DMS79 treated with DMSO at 0.1 percent for 48 hours (cell line): ENCODE measurements around the gene PPM1A.

ENCODE experiments used
- DNase-seq: peaks from one replicate; lab custom pipeline; 2025; lab: John Stamatoyannopoulos, UW

The PPM1A gene

DNA sequence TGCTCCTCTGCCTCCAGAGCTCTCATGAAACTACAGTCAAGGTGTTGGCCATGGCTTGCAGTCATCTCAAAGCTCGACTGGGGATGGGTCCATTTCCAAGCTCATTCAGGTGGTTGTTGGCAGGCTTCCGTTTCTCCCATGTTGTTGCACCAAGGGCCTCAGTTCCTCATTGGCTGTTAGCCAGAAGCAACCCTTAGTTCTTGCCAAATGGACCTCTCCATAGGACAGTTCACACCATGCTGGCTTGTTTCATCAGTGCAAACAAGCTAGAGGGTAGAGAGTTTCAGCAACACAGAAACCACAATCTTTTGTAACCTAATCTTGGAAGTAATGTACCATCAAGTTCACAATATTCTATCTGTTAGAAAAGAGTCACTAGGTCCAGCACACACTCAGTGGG is 22.7 kb upstream of the PPM1A start:
- DNase-seq = no peak

DNA sequence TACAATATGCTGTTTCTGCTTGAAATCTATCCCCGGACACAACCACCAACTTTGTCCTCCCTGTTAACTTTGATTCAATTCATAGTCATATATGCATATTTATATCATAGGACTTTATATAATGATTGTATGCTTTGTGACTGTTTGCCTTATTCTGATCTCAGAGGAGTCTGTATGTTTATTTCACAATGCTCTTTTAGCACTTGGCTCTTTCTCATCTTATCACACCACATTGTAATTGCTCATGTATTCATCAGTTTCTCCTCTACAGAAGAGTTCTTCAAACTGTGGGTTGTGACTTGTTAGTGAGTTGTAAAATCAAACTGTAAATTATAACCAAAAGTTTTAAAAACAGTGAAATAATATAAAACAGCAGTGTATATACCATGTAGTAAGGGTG is 21.7 kb upstream of the PPM1A start:
- DNase-seq = no peak

DNA sequence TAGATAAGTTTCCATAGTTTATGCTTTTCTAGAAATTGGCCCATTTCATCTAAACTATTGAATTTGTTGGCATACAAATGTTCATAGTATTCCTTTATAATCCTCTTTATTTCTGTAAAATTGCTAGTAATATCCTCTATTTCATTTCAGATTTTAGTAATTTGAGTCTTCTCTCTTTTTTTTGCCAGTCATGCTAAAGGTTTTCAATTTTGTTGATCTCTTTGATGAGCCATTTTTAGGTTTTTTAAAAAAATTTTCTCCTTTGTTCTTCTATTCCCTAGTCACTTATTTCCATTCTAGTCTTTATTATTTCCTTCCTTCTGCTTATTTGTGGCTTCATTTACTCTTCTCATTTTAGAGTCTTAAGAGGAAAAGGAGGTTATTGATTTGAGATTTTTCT is 19.4 kb upstream of the PPM1A start:
- DNase-seq = no peak

DNA sequence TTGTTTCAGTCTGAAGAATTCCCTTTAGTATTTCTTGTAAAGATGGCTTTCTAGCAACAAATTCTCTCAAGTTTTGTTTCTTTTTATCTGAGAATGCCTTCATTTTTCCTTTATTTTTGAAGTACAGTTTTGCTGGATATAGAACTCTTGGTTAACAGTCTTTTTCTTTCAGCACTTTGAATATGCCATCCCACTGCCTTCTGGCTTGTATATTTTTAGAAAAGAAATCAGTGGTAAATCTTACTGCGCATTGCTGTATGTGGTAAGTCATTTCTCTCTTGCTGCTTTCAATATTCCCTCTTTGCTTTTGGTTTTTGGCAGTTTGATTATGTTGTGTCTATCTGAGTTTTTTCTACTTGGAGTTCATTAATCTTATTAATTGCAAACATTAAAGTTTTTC is 16.8 kb upstream of the PPM1A start:
- no peak for DNase-seq

DNA sequence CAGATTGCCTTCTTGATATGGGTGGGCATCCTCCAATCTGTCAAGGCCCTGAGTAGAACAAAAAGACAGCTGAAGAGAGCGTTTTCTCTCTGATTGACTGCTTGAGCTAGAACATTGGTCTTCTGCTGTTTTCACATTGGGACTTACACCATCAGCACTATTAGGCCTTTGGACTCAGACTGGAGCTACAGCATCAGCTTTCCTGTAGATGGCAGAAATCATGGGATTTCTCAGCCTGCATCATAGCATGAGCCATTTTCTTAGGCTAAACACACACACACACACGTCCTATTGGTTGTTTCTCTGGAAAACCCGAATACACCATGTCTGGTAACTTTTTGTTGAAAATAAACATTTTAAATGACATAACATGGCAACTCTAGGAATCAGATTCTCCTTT is 15.8 kb upstream of the PPM1A start:
- no peak for DNase-seq

DNA sequence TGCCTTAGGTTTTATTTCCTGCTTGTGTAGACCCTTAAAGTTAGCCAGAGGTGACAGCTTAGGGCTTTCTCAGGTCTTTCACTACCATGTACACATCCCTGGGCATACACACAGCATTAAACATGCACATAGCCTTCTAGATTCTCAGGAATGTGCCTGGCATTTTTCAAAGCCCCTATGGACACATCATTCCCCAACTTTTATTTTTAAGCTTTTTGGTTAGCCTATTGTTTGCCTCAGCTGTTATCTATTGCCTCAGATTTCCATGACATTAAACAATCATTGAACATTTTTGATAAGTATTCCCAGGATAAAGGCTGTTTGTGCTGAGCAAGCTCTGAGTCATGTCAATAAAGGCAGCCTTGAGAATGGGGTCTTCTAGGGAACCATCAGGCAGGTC is 15.1 kb upstream of the PPM1A start:
- DNase-seq = no peak

DNA sequence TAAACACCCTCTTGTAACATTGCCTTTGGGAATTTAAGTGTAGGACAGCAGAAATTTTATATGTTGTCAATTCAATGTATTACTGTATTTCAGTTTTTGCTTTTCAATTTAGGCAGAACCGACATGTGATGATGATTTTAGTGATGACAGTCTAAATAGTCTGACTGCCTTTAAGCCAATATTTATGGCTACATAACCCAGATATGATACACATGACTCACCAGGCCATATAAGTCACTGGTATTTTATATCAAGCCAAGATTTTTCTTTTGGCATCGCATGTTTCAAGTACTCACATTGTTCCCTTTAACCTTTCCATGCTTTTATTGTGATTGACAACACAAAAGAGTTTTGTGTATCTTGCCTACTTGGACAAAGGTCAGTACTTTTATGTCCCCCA is 13.6 kb upstream of the PPM1A start:
- no peak for DNase-seq

DNA sequence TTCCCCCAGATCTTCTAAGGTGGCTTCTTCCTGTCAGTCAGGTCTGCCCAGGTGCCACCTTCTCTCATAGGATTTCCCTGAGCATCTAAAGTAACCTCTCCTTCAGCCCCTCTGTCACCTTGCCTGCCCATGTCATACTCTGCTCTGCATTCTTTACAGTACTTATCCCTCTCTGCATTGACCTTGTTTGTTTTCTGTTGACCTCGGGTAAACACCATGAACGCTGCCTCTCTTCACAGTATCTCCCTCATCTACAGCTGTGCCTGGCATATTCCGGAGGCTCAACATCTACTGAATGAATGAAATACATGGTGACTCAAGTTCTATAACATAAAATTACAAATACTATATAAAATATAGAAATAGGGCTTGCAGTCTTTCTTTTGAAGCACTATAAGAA is 10.1 kb upstream of the PPM1A start:
- no peak for DNase-seq

DNA sequence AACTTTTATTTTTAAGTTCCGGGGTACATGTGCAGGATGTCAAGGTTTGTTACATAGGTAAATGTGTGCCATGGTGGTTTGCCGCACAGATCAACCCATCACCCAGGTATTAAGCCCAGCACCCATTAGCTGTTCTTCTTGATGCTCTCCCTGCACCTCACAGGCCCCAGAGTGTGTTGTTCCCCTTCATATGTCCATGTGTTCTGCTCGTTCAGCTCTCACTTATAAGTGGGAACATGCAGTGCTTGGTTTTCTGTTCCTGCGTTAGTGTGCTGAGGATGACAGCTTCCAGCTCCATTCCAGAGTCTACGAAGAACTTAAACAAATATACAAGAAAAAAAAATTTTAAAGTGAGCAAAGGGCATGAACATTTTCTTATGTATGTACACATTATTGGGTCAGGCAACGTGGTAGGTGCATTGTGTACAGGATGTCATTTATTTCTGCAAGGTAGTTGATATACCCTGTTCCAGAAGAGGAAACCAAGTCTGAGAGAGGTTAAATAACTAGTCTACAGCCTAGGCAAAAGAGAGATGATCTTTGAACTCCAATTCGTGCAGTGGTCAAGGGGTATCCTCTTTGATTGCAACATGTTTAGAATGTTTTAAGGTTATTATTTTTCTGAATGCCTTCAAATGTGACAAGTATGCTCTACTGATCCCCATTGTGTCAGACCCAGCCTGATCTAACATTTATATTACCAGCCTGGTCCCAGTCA is 8.7 kb upstream of the PPM1A start:
- DNase-seq = no peak

DNA sequence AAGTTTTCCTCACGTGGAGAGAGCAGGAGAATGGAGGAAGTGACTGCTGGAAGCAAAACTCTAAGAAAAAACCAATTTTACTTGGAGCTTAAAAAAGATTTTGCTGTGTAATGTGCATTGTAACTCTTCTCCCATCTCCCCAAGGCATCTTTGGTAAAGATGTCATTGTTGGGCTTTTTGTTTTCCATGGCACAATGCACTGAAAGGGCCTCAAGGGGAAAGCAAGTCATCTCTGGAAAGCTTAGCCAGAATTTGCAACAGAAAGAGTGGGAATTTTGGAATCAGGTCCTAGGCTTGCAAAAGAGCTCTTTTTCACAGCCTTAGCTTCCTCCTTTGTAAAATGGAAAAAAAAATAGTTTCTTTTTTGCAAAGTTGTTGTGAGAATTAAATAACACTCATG is 7.9 kb upstream of the PPM1A start:
- DNase-seq = no peak

DNA sequence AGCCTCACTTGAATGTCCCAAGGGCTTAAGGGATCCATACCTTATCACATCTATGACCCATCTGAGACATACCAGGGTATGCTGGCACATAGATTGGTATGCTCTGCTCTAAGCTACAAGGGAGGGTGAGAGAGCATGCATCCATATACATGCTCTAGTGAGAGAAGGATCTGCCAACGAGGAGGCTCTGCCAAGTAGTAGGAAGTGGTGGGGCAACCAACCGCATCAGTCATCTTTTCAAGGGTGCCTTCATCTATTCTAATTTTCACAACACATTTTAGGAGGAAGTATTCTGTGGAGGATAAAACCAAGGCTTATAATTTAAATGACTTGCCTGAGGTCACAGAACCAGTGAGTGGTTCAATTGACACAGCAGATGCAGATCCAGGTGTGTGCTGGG is 6.6 kb upstream of the PPM1A start:
- DNase-seq = peak; percentile 18

DNA sequence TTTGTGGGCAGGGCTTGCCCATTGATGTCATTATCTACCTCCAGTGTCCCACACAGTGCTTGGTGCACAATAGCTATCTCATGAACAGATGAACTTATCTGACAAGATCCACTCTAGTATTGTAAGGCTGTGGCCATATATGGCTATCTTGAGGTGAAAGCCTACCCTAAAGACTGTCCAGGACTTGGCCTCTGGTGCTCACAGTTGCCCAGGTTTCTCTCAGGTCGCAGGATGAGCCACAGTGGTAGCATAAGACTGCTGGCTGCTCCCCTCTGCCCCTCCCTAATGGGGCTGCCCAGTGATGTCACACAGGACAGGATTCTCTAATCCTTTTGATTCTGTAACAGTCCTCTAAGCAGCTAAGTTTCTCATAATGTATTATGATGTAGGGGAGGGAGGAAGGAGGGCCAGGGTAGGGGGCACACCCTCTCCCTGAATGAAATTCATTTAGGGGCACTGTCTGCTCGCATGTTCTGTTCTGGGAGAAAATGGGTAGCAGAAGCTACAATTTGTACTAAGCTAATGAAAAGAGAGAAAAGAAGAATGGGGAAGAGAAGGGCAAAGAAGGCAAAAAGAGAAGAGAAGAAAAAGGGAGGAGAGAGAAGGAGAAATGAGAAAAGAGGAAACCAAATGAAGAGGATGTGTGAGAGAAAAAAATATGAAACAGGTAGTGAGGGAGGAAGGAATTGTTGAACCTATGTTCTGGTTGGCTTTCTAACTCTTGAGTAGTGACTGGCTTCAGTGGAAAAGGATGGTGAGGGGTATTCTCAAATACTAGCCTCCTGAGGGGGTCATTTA is 3.4 kb upstream of the PPM1A start:
- DNase-seq = no peak

DNA sequence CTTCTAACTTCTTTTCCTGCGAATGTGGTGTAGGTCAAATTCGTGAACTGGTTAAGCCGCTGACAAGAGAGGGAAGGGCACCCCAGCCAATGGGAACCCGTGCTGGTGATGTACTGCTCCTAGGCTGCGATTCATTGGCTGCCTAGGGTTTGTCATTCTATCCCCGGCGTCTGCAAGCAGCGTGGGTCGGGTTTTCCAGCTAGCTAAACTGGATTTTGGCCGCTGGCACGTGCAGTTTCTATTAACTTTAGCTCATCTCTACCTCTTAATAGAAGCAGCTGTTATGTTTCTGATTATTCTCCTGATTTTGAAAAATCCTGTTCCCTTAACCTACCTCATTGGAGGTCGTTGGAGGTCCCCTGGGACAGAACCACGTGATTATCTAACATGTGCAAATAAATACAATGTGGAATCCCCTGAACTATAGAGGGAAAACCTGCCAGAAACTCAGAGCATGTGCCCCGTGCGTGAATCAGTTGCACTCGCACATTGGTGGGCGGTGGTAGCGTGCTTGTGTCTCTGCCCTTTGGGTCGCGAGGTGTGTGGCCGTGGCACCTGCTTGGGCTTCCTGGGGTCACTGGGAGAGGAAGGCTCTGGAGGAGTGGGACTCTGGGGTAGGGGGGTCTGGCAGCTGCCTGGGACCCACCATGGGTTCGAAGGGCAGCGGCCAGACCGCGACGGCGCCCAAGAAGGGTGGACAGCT is 876 bp upstream of the PPM1A start:
- peak; percentile 99 for DNase-seq

DNA sequence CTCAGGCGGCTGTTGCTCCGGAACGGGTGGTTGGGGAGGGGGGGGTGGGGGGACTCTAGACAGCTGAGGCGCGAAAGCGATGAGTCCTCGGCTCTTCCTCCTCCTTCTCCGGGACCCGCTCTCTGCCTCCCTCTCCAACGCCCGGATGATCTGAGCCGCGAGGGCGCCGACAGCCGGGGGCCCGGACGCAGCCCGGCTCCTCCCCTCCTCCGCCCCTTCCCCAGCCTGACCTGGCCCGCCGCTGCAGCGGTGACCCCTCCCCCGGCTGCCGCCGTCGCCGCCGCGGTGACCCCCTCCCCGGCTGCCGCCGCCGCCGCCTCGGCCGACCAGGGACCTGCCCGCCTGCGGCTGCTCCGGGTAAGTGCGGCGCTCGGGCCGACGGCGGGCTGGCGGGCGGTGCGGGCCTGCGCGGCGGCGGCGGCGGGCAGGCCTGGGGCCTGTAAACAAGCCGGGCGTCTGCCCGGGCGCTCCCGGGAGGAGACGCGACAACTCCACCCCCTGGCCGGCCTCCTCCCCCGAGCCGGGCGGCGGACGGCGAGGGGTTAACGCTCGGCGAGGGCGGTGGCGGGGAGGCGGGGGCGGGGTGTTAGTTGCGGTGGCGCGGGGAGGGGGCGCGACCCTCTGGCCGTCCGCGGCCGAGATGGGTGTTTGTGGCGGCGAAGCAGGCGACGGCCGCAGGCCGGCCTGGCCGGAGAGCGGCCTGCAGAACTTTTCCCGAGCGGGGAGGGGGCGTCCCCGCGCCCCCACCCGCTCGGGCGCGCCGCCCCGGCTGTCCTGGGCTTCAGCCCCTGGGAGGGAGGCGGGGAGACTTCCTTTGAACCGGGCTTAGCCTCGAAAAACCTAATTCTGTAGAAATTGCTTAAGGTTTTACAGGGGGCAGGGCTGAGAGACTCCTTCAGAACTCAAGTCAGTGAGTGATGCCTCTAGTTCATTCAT is 568 bp downstream of the PPM1A start:
- peak; percentile 90 for DNase-seq

DNA sequence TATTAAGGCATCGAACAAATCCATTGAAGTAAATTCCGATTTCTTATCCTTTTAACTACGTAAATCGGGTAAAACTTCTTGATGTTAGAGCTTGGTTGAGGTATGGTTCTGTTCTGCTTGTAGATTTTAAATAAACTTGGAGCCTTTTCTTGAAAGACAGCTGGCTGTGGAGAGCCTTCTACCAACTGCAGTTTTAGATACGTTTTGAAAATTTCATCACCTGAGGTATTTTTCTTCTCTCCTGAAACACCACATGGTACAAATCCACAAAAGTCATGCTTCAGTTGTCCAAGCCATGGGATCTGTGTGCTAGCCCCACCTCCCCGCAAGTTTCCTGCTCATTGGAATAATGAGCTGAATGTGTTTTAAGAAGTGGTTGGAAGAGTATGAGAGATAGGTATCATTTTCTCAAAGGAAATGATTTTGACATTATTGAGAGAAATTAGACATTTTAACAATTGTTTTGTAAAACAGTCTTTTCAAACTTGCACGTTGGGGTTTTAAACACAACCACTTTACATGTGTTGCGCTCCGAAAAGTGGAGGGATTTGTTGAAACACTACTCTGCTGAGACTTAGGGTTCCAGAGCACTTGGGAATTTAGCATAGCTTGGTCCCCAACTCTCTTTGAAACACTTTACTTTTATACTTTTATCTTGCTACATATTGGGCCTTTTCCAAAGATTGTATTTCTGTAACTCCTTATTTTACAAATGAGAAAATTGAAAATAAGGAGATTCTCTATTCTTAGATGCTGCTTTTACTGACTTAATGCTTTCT is 1.4 kb downstream of the PPM1A start:
- DNase-seq = peak; percentile 62

DNA sequence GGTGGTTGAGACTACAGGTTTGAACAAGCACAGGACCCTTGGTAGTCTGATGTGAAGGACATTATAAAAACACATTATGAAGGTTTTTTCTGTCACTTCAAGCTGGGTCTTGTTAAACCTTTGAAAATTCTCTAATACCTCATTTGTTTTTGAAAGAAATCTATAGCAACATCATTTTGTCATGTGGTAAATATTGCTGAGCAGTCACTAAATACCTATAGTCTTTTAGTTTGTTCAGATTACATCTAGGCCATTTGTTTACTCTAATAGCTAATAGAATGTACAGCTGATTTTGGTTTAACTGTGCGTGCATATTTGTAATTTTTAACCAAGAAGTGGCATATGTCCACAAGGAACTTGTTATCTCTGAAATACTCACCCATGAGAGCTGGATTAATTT is 2.9 kb downstream of the PPM1A start:
- DNase-seq = no peak

DNA sequence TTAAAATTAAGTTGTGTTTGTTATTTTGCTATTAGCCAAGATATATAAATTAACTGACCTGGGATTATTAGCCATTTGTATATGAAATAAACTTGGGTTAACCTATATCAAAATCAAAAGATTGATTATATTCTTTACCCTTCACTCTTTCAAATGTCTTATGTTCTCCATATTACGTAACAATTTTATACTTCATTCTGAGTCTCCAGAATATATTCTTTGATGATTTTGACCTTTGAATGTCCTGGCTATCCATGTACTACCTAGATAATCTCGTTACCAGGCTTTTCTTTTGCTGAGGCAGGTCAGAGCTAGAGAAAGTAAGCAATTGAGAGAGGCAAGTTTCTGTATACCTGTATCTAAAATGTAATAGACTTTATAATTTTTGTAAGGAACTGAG is 3.6 kb downstream of the PPM1A start:
- DNase-seq = no peak

DNA sequence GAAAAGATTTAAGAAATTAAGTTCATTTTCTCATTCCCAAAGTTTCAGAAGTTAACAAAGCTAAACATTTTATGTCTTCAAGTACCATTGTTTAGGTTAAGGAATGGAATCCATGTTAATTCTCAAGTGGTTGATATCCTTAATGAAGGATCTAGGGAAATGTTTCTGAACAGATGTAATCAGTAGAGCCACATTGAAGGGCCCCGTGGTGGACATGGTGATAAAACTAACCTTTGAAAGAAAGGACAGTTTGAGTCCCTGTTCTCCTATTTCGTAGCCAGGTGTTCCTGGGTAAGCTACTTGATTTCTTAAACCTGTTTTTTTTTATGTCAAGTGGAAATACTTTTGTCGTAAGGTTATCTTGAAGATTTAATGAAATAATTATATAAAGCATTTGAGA is 4.6 kb downstream of the PPM1A start:
- DNase-seq = peak; percentile 49

DNA sequence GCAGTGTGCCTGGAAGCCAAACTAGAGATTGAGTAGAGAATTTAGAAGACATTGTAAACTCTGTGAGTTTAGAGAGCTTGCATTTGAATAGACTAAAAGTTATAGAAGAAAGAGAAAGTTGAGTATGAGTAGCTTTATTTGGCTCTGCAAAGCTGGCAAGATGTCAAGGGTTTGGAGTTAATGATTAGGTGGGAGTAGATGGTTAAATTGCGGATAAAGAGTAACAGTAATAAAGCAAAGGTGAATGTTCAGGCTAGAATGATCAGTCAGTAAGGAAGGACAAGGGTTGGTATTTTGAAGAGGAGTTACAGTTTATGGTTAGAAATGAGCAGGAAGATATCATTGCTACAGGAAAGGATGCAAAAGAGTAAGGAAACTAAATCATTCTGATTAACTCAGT is 5.2 kb downstream of the PPM1A start:
- no peak for DNase-seq

DNA sequence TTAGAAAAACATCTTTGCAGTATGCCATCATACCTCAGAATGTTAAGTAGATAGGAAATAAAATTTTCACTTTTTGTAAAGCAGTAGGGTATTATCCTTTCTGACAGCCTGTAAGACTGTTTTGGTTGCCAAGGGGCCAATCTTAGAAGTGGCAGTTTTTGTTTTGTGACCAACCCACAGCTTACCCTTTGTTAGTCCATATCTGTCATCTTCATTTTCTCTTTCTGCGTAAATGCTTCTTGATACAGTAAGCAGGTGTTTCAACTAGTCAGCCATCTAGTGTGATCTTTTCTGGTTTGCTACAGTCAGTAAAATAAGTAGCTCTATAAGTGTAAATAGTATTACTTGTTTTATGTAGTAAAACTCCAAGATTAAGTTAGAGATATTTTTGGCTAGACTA is 8.8 kb downstream of the PPM1A start:
- no peak for DNase-seq

DNA sequence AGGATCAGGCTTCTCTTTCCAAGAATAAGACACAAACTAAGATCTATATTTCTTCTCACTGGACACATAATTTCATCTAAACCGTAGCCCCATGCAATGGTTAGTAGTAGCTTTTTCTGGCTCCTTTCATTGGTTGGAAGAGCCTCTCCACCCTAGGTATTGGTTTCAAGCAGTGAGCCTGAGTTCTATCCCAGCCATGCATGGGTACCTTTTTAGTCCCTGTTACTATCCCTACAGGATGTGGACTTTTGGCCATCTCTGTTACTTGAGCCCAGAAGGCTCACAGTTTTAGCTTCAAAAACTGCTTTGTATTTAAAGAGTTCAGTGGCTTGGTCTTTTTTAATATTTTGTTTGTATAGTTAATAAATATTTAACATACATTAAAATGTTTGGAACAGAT is 16.1 kb downstream of the PPM1A start:
- no peak for DNase-seq
